Pericardium fibroblast (primary cell): ENCODE data around the gene PRDM10. TPM values are rescaled to one million over a fixed set of nuclear protein-coding genes. Genes with fewer than 3 reads are reported as not detected.

ENCODE experiments used
- total RNA-seq: library from RNA; depleted of rRNA; stranded (reverse); fragments of >200 nt; gene quantifications from 2 replicates; pipeline ENCODE4 v1.2.3, GENCODE V29; 2015

The PRDM10 gene, protein sequence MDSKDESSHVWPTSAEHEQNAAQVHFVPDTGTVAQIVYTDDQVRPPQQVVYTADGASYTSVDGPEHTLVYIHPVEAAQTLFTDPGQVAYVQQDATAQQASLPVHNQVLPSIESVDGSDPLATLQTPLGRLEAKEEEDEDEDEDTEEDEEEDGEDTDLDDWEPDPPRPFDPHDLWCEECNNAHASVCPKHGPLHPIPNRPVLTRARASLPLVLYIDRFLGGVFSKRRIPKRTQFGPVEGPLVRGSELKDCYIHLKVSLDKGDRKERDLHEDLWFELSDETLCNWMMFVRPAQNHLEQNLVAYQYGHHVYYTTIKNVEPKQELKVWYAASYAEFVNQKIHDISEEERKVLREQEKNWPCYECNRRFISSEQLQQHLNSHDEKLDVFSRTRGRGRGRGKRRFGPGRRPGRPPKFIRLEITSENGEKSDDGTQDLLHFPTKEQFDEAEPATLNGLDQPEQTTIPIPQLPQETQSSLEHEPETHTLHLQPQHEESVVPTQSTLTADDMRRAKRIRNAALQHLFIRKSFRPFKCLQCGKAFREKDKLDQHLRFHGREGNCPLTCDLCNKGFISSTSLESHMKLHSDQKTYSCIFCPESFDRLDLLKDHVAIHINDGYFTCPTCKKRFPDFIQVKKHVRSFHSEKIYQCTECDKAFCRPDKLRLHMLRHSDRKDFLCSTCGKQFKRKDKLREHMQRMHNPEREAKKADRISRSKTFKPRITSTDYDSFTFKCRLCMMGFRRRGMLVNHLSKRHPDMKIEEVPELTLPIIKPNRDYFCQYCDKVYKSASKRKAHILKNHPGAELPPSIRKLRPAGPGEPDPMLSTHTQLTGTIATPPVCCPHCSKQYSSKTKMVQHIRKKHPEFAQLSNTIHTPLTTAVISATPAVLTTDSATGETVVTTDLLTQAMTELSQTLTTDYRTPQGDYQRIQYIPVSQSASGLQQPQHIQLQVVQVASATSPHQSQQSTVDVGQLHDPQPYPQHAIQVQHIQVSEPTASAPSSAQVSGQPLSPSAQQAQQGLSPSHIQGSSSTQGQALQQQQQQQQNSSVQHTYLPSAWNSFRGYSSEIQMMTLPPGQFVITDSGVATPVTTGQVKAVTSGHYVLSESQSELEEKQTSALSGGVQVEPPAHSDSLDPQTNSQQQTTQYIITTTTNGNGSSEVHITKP
- total RNA-seq = 3.0 and 17.7 TPM in 2 replicates

GRCh38 chr11:130002352-130002845 lies at the start of gene PRDM10:
TSS of gene PRDM10 (minus strand) at chr11:130002835. CDS start at chr11:129960964, 41,871 bp downstream.

GRCh38 chr11:129895126-129896041 lies 107.3 kb downstream of the PRDM10 start, which contains the start of gene NFRKB:
TSS of gene NFRKB (minus strand) at chr11:129895578. CDS start at chr11:129892849, 2,729 bp downstream.

Other genes starting within 250 kb of the PRDM10 start
- 0.12 TPM in 1 of 2 replicates, not detected in the other for gene TMEM45B, start 187.0 kb downstream of the PRDM10 start, total RNA-seq
- 15.3 and 16.0 TPM in 2 replicates for gene NFRKB, start 107.3 kb downstream of the PRDM10 start, total RNA-seq
- 257 and 364 TPM in 2 replicates for gene APLP2, start 67.1 kb upstream of the PRDM10 start, total RNA-seq
- gene ST14, start 156.9 kb upstream of the PRDM10 start, total RNA-seq = not detected in 2 replicates